Activated naive CD8-positive, alpha-beta T cell (primary cell): Measurements from ENCODE around the gene CTPS1.

Experiments
- H3K27ac Mint-ChIP-seq: one replicate; pipeline ENCODE4 v1.8.0; 2021; ENCODE audit warnings: mixed read lengths
- H3K27me3 Mint-ChIP-seq: one replicate; pipeline ENCODE4 v1.8.0; 2021; ENCODE audit warnings: mixed read lengths
- H3K36me3 Mint-ChIP-seq: one replicate; pipeline ENCODE4 v1.8.0; 2021; ENCODE audit warnings: mixed read lengths
- H3K4me1 Mint-ChIP-seq: one replicate; pipeline ENCODE4 v1.8.0; 2021; ENCODE audit warnings: low read depth, mixed read lengths
- H3K4me3 Mint-ChIP-seq: one replicate; pipeline ENCODE4 v1.8.0; 2021; ENCODE audit warnings: mild to moderate bottlenecking, mixed read lengths
- H3K9me3 Mint-ChIP-seq: one replicate; pipeline ENCODE4 v1.8.0; 2021; ENCODE audit warnings: low read depth, mixed read lengths

The CTPS1 gene

DNA sequence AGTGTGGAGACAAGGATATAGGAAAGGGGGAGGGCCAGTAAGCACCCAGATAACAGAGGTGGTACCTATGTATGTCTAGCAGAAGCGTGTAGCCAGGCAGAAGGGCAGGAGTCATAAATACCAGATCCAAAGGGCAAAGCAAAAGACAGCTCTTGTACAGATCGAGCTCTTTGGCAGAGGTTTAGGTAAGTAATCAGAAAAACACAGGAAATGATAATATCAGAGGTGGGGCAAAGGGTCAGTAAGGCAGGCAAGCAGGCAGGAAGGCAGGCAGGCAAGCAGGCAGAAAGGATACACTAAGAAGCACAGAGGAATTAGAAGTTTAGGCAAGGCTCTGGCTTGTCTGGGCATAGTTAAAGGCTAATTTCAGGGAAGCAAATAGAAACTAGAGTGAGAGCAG lies 64.7 kb downstream of the CTPS1 start:
- Mint-ChIP-seq H3K9me3 (no peaks in the 10 kb centered on the region), H3K27ac (no peak overlapping the region), H3K36me3 (peaks cover 14% of the 10 kb centered on the region), H3K4me3 (no peak overlapping the region), H3K27me3 (no peaks in the 10 kb centered on the region), H3K4me1 (peaks cover 6% of the 10 kb centered on the region)

DNA sequence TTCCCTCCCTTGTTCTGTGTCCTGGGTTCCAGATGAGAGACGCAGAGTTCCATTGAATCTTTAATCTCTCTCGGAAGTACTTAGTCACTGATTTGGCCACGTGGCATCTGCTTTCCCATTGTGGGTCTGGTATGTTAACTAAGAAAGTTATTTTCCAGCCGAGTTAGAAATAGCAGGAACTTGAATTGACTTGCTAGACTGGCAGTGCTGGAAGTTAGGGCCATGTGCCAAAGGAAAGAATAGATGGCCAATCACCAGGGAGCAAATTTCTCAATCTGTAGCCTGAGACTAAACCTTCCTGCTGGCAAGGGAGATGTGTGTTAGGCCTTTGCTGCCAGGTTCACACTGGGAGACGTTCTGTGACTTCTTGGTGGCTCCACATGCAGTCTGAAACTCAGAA lies 66.2 kb downstream of the CTPS1 start:
- H3K27me3 Mint-ChIP-seq = no peaks in the 10 kb centered on the region
- no peak overlapping the region for H3K4me3 Mint-ChIP-seq
- no peaks in the 10 kb centered on the region for H3K9me3 Mint-ChIP-seq
- H3K27ac Mint-ChIP-seq = no peak overlapping the region
- H3K36me3 Mint-ChIP-seq = peaks cover 17% of the 10 kb centered on the region
- peaks cover 6% of the 10 kb centered on the region for H3K4me1 Mint-ChIP-seq

DNA sequence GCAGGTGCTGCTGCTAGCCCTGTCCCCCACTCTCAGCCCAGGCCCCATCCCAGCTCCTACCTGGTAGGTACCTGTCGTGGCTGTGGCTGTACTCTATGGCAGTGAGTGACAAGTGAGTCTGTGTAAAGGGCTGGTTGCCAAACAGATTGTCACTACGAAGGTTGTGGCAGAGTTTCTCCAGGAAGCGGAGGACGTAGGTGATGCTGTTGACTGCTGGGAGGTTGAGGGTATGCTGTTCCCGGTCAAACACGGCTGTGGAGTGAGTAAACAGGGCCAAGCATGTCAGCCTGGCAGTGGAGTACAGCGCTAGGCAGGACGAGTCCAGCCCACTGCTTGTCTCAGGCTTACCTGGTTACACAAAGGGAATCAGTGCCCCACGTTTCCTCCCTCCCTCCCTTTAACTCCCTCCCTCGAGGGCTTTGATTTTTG lies 66.9 kb downstream of the CTPS1 start:
- Mint-ChIP-seq H3K27me3 (no peaks in the 10 kb centered on the region), H3K27ac (no peak overlapping the region), H3K9me3 (no peaks in the 10 kb centered on the region), H3K36me3 (peaks cover 17% of the 10 kb centered on the region), H3K4me3 (no peak overlapping the region), H3K4me1 (peaks cover 6% of the 10 kb centered on the region)

DNA sequence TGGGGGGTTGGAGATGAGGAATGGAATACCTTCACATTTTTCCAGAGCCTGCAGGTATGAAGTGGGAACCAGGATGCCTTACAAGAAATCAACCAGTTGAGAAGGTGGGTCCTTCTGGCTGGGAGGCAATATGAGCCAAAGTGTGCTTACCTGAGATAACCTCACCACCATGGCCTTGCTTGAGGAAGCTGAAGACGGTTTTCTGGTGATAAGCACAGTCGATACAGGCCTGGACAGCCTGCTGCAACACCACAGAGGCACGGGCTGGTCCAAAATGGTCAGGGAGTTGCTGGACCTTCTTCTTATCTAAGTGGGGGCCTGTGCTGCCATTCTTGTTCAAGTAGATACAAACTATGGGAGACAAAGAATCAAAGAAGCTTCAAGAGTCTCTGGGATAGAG lies 69.0 kb downstream of the CTPS1 start:
- H3K36me3 Mint-ChIP-seq = peaks cover 22% of the 10 kb centered on the region
- H3K9me3 Mint-ChIP-seq = no peaks in the 10 kb centered on the region
- peaks cover 6% of the 10 kb centered on the region for H3K4me1 Mint-ChIP-seq
- no peaks in the 10 kb centered on the region for H3K27me3 Mint-ChIP-seq
- no peak overlapping the region for H3K27ac Mint-ChIP-seq
- H3K4me3 Mint-ChIP-seq = no peak overlapping the region

DNA sequence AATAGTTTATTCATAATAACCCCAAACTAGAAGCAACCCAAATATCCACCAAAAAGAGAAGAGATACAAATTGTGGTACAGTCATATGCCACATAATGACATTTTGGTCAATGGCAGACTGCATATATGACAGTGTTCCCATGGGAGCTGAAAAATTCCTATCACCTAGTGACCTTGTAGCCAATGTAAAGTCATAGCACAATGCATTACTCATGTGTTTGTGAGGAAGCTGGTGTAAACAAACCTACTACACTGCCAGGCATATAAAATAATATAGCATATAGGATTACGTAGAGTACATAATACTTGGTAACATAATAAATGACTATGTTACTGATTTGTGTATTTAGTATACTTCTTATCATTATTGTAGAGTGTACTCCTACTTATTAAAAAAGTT lies 71.5 kb downstream of the CTPS1 start:
- H3K36me3 Mint-ChIP-seq = peaks cover 24% of the 10 kb centered on the region
- H3K4me3 Mint-ChIP-seq = no peak overlapping the region

DNA sequence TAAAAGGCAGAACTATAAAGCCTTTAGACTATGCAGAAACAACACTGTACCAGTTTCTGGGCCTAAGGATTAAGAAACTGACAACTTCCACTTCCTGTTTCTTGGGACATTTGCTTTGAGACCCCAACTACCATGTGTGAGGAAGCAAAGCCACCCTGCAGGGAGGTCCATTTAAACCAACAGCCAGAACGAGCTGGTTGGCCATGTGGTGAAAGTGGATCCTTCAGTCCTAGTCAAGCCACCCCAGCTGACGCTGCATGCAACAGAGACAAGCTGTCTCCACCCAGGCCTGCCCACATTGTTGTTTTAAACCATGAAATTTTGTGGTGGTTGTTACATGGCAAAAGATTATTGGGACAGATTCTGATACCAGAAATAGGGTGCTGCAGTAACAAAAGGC lies 73.8 kb downstream of the CTPS1 start:
- Mint-ChIP-seq H3K36me3 (peaks cover 30% of the 10 kb centered on the region), H3K27ac (no peak overlapping the region)

More for the DNA sequence above, 71.5 kb downstream of the CTPS1 start:
- Mint-ChIP-seq H3K9me3 (no peaks in the 10 kb centered on the region), H3K4me1 (no peaks in the 10 kb centered on the region), H3K27me3 (no peaks in the 10 kb centered on the region), H3K27ac (no peak overlapping the region)

DNA sequence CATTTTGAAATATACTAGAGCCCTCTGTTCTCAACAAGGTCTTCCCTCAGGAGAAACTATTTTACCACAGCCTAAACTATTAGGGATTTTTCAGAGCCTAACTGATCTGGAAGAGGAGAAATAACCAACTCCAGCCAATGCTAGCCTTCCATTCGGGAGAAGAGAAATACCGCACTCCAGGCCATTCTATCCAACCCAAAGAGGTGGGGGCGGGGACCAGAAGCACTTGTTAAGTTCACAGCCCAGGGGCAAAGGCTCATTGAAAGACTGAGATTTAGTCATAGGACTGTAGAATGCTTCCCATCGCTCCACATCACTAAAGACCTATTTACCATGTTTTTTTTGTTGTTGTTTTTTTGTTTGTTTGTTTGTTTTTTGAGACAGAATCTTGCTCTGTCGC lies 77.4 kb downstream of the CTPS1 start:
- peaks cover 37% of the 10 kb centered on the region for H3K36me3 Mint-ChIP-seq

More for the DNA sequence above, 73.8 kb downstream of the CTPS1 start:
- no peaks in the 10 kb centered on the region for H3K9me3 Mint-ChIP-seq
- H3K4me1 Mint-ChIP-seq = no peaks in the 10 kb centered on the region
- no peaks in the 10 kb centered on the region for H3K27me3 Mint-ChIP-seq
- no peak overlapping the region for H3K4me3 Mint-ChIP-seq

More for the DNA sequence above, 77.4 kb downstream of the CTPS1 start:
- H3K27me3 Mint-ChIP-seq = no peaks in the 10 kb centered on the region
- H3K4me1 Mint-ChIP-seq = no peaks in the 10 kb centered on the region
- no peak overlapping the region for H3K27ac Mint-ChIP-seq
- no peaks in the 10 kb centered on the region for H3K9me3 Mint-ChIP-seq
- no peak overlapping the region for H3K4me3 Mint-ChIP-seq
